HPDE6-E6E7 (cell line): ENCODE measurements around the gene DDAH1.
"Not testable (repeated sequence)": the region's sequence is repeated elsewhere in the genome, so short reads cannot be mapped to it uniquely, and the experiment has no call there.

Source experiments
- DNase-seq: peaks from one replicate; pipeline ENCODE4 v3.0.0; 2011; ENCODE audit warnings: missing footprints; ENCODE audit errors: extremely low spot score

The DDAH1 gene

DNA sequence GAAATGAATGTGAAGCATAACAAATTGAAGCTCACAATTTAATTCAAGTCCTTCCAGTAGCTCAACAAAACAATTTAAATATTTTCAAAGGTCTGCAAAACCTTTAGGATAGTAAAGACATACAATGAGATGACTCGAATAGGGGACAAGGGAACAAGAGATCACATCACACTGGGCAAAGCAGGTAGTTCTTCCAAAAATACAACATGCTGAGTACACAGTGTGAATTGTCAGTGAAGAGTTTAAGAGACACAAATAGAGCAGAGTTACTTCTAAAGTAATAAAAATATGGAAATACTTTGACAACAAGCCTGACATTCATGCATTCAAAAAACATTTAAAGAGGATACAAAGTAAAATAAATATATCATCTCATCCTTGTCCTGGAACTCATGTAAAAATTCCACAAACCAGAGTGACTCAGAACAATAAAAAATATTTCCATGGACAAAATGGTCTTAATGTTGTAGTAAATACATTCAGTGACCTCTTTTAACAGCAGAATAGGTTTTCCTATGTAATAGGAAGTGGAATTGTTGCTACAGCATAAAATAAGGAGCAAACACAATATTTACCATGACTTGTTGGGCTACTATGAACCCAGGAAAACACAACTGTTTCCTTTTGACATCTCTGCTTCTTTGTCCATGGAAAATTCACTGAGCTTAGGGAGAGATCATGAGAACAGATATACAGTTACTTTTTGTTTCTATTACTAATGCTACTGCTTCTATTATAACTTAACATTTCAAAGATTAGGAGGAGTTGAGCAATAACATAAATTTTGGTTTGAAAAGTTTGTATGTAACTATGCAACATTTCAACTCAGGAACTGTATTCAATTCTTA is 104.9 kb downstream of the DDAH1 start:
- DNase-seq, result no peak

DNA sequence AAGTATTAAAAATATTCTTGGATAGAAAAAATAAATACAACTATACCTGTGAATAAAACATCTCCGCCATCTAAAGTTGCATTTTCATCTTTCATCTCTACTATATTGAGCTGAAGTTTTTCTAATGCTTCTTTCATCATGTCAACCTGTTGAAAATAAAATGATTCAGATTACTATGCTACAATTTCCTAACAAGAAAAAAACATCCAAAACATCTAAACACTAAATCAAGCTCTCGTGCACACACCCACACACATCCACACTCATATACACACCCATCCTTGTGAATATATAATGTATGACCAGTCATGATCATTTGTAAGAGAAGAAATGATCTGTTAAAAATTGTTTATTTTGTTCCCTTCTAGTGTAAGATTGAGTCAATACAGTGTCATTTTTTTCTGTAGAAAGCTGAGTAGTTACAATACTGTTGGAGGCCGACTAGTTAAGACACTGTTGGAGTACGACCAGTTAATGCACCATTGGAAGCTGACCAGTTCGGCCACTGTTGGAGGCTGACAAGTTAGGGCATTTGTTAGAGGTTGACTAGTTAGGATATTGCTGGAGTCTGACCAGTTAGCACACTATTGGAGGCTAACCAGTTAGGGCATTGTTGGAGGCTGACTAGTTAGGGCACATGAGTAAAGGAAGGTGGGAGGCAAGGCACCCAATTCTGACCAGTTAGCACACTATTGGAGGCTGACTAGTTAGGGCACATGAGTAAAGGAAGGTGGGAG is 106.1 kb downstream of the DDAH1 start:
- DNase-seq, result no peak

DNA sequence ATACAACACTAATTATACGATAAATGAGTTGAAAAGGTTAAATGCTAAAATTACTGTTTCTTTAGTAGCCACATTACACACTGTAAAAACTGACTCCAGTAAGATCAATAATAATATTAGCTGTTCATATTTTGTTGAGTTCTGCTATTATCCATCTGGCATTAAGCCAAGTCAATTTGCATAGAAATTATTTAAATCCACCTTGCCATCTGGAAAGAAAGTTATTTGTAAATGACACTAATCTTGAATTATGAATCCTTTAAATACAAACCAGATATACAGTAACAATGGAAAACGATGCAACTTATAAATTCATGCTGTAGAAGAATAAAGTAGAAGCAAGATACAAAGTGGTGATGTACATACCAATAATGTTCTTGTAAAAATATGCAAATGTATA is 107.1 kb downstream of the DDAH1 start:
- no peak for DNase-seq

DNA sequence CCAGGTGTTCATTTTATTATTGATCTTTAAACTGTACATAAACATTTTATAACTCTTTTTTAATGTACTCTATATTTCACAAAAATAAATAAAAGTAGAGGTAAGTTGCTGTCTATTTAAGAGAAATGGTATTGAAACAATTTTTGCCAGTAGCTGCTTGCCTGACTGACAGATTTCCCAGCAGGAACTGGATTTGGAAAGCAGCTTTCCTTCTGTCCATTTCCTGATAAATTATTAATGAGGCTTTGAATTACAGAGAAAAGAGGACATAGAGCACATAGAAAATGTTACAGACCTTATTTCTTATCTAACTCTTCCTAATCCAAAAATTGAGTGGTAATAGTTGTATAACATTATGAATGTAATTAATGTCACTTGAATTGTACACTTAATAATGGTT is 108.8 kb downstream of the DDAH1 start:
- no peak for DNase-seq

DNA sequence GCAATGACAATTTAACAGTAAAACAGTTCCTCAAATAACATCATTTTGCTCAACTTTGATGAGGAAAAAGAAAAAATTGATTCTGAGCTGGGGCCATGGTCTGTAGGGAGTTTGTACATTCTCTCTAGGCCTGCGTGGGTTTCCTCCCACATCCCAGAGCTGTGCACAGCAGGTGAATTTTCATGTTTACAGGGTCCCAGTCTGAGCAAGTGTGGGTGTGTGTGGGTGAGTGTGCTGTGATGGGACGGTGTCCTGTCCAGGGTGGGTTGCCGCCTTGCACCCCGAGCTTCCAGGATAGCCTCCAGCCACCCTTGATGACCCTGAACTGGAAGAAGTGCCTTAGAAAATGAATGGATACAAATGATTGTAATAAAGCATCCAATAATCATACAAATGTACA is 112.9 kb downstream of the DDAH1 start:
- DNase-seq, result no peak

DNA sequence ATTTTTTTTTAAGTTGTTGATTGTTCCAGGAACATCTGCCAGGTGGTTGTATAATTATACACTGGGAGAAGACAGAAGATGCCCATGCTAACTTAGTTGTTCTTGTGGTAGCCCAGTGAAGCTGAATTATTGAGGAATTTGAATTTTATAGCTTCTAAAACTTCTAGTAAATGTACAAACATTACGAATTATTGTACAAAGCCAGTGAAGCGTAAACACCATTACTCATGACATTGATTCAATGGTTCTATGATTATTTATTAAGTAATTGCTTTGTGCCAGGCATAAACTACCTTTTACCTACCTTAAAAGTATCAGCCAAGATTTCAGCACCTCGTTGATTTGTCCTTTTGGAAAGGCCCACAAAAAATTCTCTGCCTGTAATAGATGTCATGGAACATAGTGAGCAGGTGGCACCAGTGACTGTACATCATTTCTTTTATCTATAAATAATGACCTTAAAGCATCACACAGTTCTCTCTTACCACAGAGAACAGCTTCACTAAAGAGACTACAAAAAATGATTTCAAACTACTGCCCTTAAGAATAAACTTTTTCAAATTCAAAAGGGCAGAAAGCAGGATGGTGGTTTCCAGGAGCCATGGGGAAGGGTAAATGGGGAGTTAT is 113.6 kb downstream of the DDAH1 start:
- no peak for DNase-seq

DNA sequence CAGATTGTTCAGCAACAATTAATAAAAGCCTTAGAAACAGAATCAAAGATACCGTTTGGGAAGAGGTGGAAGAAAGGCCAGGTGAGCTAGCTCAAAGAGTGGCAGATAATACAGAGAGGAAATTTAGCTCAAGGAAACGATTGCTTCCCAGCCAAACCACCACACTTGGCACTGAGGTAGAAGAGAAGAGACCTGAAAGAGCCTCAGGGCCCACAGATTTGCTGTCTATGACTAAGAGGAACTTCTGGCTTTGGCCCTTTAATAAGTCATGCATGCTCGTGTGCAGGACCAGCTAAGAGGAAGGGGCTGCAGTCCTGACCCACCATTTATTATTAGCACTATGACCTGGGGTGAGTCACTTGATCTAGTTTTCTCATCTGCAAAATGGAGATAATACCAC is 115.7 kb downstream of the DDAH1 start:
- no peak for DNase-seq

DNA sequence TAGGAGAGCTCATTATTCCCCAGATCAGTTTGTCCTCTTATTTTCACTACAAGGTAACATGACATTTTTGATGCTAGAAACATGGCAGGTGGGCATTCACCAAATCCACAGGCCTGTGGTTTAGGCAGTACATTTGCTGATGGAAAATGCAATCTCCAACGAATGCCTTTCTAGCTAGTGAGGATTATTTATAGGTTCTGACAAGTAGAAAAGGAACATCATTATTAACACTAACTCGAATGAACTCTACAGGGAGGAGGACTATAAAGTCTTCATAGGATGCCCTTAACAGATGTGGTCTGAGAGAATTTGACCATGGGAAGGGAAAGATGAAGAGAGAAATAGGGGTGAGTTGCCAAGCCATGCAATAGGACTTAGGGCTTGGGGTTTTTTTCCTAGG is 117.1 kb downstream of the DDAH1 start:
- no peak for DNase-seq

DNA sequence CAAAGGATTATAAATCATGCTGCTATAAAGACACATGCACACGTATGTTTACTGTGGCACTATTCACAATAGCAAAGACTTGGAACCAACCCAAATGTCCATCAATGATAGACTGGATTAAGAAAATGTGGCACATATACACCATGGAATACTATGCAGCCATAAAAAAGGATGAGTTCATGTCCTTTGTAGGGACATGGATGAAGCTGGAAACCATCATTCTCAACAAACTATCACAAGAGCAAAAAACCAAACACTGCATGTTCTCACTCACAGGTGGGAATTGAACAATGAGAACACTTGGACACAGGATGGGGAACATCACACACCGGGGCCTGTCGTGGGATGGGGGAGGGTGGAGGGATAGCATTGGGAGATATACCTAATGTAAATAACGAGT is 117.7 kb downstream of the DDAH1 start:
- DNase-seq, result not testable (repeated sequence)

DNA sequence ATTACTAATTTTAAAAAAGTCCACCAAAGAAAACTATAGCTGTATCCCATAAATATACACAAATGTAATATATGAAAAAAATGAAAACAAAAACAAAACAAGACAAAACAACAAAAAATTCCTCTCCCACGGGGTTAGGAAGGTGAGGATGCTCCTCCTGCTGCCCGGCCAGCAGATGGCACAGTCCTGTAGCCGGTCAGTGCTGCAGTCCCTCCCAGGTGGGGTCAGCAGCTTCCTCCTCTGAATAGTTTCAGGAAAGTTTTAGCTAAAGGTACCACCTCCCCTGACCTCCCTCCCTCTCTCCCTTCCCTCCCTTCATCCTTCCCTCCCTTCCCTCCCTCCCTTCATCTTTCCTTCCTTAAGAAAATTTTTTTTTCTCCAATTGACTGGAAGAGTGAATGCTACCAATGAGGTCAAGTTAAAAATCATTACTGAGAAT is 120.7 kb downstream of the DDAH1 start:
- DNase-seq, result peak; percentile 49

DNA sequence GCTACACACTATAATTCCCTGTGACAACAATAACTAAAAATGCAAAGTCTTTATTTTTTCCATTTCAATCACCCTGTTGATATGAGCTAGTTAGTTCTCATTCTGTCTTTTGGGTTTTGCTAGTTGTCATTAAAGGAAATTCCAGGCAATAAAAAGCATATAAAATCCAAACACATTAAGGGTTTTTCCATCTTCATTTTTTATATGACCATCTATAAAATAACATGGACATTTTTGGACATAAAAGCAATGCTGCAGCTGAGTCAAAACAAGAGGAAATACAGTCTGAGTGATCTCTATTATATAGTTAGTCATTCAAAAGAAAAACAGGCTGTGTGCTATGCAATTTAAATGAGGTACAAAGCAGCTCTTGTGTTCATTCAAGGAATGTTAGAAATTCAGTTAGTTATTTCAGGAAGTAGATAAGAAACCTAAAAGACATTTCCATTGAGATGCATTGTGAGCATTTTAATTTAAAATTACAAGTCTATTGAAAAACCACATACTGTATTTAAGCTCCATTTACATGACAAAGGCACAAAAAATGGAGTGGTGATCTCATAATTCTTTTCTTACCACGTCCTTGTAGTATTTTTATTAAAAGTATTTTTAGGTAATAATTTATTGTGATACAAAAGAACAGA is 121.2 kb downstream of the DDAH1 start:
- DNase-seq, result no peak

DNA sequence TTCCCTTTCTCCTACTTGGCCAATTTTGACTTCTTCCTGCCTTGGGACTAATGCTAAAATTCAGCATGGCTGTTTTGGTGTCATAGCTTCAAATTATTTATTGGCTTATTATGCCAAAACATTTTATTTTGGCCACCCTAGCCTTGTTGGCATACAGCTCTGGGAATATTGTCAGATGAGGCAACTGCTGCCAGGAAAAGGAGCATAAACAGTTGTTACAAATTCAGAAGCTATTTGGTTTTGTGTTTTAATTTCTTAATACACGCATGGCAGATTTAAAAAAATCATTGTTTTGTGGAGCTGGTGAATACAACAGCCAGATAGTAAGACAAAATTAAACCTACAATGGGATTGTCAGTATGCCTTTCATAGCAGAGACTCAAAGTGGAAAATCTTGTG is 121.7 kb downstream of the DDAH1 start:
- no peak for DNase-seq

DNA sequence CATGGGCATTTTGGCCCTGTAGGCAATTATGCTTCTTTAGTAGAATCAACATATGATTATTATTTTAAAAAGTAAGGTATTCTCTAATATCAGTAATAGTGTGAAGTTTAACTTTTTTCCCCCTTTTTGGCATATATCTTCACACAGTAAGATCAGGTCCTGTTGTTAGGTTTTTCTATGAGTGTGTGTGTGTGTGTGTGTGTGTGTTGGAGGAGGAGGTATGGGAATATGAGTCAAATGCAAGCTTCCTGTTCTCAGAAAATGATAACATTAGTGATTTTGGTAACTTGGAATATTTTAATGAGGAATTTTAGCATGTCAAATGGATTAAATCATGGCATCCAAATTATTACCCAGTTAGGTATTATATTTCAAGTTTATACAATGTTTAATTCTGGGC is 122.8 kb downstream of the DDAH1 start:
- no peak for DNase-seq

DNA sequence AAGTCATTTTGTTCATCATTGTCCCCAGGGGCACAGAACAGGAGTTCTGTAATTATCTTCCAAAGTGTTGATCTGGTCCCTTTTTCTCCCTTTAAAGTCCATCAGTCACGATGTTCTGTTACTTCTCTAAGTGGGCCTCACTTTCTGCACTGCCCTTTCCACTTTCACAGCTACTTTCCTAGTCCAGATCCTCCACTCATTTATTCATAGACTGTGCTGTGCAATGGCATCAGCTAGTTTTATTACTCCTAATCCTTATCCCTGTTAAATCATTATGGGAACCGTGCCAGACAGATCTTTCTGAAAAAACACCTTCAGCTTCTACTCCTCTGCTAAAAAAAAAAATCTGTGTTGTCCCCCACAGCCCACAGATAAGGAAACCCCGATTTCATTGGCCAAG is 124.5 kb downstream of the DDAH1 start:
- no peak for DNase-seq

DNA sequence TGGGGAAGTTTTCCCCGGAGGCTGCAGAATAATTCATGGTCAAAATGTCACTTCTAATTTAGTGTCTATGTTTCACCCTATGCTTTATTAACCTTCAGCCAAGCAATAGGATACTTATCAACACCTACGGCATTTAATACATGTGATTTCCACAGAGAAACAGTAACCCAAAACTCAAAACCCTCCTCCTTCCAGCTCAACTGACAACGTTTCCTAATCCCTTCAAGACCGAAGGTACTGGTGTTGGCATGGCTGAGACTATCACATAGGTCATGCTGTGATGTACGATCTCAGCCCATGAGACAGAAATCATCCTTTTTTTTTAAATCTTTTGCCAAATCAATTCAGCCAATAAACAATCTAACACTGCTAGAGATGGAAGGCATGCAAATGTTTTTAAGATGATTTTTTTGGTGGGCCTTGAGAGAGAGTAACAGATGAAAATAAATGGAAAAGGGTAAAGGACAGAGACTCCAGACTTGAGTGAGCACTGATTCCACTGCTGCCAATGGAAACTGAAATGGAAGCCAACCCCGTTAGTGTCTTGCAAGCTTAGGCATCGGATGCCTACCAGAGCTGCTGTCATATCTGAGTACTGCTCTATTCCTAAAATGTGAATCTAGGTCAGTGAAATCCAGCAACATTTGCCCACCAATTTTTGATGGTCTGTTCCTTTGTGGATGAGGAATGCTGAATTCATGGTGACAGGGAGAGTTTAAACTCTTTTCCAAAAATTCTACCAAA is 125.1 kb downstream of the DDAH1 start:
- DNase-seq, result no peak

DNA sequence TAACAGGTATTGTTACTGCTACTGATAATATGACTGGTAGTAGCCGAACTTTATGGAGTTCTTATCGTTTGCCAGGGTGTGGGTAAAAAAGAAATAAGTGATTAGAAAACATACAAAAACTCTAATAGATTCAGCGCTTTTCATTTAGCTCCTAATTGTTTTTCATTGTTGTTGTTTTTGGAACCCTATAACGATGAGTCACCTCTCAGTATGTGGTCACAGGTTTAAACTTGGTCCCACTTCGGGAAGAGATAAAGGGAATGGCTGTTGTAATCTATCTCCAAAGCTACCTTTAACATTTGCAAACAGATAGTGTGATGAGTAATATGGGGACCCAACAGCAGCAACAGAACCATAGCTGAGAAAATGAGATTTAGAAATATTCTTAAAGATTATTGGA is 125.9 kb downstream of the DDAH1 start:
- peak; percentile 28 for DNase-seq

DNA sequence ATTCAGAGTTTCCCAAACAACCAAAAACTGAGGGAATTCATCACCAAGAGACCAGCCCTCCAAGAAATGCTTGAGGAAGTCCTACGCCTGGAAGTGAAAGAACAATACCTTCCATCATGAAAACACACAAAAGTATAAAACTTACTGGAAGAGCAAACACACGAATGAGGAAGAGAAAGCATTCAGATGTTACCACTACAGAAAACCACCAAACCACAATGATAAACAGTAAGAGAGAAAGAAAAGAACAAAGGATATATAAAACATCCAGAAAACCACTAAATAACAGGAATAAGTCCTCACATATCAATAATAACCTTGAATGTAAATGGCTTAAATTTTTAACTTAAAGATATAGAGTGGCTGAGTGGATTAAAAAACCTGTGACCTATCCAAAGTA is 130.0 kb downstream of the DDAH1 start:
- no peak for DNase-seq

DNA sequence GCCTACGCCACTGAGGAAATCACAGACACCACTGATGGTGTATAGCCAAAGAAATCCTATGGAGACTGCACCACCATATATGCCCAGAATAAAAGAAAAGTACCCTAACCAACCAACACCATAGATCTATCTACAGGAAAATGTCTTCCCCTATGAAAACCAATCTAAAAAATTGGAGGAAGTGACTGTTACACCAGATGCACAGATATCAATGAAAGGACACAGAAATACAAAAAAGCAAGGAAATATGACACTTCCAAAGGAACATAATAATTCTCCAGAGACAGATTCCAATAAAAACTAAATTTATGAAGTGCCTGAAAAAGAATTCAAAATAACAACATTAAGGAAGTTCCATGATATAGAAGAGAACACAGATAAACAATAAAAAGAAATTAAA is 131.8 kb downstream of the DDAH1 start:
- no peak for DNase-seq

DNA sequence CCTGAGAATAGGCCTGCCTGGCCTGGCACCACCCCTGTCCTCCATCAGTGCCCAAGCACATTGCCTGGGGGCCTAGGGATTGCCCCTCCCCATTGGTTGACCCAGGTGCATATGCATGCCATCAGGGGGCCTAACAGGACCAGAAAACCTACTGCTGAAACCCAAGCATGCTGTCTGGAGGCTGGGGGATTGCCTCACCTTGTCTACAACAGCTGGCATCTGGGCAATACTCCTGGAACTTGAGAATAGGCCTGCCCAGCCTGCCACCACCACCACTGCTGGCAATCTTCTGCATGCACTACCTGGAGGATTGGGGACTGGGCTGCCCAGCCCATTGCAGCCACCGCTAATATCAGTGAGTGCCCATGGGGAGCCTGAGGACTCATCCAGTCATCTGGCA is 132.4 kb downstream of the DDAH1 start:
- no peak for DNase-seq

DNA sequence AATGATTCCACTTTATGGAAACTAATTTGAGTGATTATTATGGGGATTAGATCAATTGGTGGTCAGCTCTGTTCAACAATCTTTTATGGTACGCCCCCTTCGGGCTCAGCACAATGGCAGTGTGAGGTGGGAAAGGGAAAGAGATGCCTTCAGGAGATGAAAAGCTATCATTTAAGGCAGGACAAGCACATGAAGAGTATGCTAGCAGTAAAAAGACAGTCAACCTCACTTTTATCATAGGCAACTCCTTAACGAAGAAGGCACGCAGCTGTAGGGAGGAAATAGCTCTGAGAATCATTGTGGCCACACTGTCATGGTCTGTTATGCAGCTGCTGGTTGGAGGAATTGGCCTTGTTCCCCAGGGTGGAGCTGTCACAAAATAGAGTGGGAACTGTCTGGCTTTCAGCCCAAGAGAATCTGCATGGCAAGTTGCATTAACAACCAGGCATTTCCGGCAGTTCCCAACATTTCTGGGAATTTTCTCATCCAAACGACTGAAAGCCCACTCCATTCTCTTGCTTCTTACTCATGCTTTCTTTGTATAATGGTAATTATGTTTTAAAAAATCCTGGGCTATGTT is 134.2 kb downstream of the DDAH1 start:
- DNase-seq, result no peak

DNA sequence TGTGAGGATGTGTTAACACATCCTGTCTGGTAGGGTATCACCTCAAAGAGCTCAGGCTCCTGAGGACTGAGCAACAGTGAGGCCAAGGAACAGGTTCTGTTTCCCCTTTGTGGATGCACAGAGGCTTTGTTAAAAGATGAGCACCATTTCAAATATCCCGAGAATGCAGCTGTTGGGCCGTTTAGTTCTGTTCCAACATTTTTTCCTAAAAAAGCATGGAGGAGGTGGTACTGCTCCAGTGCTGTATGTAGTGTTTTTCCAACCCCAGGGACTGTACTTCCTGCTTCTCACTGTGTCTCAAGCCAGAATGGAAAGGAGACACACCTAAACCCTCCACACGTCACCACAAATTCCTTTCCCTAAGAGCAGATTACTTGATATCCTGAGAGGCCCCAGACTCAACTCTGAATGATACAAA is 134.7 kb downstream of the DDAH1 start:
- no peak for DNase-seq
